Astrocyte of the hippocampus (primary cell): ENCODE data around the gene SATB2.

Experiments
- DNase-seq: peaks from one replicate; pipeline ENCODE4 v3.0.0; 2011; ENCODE audit warnings: low read depth, low spot score

SATB2 gene

GRCh38 chr2:199258291-199258690 is 199.4 kb downstream of the SATB2 start:
- no peak for DNase-seq

GRCh38 chr2:199257261-199258224 is 200.2 kb downstream of the SATB2 start:
- DNase-seq = no peak

- no peak for DNase-seq
These were observed 227.6 kb downstream of the SATB2 start for GRCh38 chr2:199230091-199230490.

- peak; percentile 91 for DNase-seq
These were observed 228.6 kb downstream of the SATB2 start for GRCh38 chr2:199228887-199229819.

GRCh38 chr2:199223791-199224190 is 233.9 kb downstream of the SATB2 start:
- peak; percentile 20 for DNase-seq

GRCh38 chr2:199220920-199221319 is 236.8 kb downstream of the SATB2 start:
- no peak for DNase-seq

GRCh38 chr2:199219551-199219950 is 238.2 kb downstream of the SATB2 start:
- no peak for DNase-seq
